Activated CD8-positive, alpha-beta memory T cell treated with anti-CD3 and anti-CD28 coated beads for 4 hours (primary cell): Measurements from ENCODE around the gene GTF2IRD2.
A peak's percentile ranks its signal among the peaks of the same experiment; 100 is the strongest.
"Not testable (repeated sequence)": the region's sequence is repeated elsewhere in the genome, so short reads cannot be mapped to it uniquely, and the experiment has no call there.

Experiments used
- DNase-seq, 2 donors: peaks; one replicate each; pipeline ENCODE4 v3.0.0-alpha.2; 2020; ENCODE audit warnings: low read depth in 2 of 2

The GTF2IRD2 gene

DNA sequence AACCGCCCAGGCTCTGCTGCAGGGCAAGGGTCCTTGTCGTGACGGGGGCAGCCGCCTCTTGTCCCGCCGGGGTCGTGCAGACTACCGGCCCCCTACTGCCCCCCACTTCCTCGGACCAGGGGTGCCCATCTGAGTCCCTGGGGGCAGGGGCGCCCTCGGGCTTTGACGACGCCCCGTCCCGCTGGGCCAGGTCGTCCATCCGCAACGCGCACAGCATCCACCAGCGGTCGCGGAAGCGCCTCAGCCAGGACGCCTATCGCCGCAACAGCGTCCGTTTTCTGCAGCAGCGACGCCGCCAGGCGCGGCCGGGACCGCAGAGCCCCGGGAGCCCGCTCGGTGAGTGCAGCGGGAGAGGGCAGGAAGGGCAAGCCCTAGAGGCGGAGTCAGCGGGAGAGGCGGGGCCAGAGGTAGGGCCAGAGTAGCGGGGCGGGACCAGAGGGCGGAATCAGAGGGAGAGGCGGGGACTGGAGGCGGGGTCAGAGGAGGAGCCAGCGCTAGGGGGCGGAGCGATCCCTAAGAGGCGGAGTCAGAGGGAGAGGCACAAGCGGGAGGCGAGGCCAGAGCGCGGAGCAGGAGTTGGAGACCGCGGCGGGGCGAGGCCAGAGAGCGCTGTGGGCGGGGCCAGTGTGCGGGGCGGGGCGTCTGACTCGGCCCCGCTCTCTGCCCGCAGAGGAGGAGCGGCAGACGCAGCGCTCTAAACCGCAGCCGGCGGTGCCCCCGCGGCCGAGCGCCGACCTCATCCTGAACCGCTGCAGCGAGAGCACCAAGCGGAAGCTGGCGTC is 62.8 kb downstream of the GTF2IRD2 start:
- peak; percentile 88 to 90 for DNase-seq

DNA sequence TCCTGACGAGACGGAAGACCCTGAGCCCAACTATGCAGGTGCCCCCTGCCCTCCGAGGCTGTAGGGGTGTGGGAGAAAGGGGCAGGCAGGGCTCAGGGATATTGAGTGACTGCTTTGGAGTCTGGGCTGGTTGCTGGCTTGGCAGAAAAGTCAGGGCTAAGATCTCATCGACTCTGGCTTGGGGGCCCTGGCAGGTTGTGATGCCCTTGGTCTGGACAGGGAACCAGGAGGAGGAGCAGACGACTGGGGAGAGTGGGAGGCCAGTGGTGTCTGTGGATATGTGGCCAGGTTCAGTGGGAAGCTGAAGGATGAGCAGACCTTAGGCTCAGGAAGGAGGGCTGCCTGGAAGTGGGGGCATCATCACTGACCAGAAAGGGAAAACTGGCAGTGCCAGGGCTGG is 67.8 kb downstream of the GTF2IRD2 start:
- DNase-seq = not testable (repeated sequence)

GRCh38 chr7:74781746-74782145 is 69.7 kb downstream of the GTF2IRD2 start:
- DNase-seq = not testable (repeated sequence)

GRCh38 chr7:74779053-74779452 is 72.4 kb downstream of the GTF2IRD2 start:
- DNase-seq = not testable (repeated sequence)

GRCh38 chr7:74775111-74775510 is 76.3 kb downstream of the GTF2IRD2 start:
- DNase-seq = not testable (repeated sequence)

- DNase-seq = not testable (repeated sequence)
Measured at GRCh38 chr7:74773760-74774750, 77.3 kb downstream of the GTF2IRD2 start, which contains the start of gene NCF1. Gene NCF1, plus strand, starts transcription at chr7:74774011. Its CDS starts 21 bp downstream, at chr7:74774032.

DNA sequence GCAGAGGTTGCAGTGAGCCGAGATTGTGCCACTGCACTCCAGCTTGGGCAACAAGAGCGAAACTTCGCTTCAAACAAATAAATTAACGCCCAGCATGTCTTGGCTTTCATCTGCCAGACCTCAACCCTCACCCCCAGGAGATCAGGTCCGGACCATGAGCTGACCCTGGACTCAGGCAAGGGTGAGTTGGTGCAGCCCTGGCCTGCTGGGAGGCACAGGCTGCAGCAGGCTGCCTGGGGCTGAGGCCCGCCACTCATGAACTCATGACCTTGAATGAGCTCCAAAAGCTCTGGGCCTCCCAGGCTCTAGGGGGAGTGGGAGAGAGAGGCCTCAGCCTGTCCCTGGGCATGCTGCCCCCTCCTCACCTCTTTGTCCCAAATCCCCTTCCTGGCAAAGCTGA is 79.3 kb downstream of the GTF2IRD2 start:
- DNase-seq = not testable (repeated sequence)

- not testable (repeated sequence) for DNase-seq
Measured at GRCh38 chr7:74770062-74770461, 81.3 kb downstream of the GTF2IRD2 start.

DNA sequence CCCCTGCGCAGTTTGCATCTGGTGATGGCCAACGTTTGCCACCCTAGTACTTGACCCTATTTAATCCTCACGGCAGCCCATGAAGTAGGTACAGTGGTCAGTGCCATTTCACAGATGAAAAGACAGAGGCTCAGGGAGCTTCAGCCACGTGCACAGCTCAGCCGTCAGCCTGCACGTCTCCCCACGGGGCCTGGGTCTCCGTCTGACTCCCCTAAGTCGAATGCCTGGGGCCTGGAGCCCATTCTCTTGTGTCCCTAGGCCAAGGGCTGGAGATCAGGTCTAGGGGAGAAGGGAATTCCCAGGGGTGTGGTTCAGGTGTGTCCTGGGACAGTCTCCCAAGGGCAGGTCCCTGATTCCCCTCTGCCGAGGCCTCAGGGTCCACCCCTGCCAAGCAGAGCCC is 84.4 kb downstream of the GTF2IRD2 start:
- DNase-seq = not testable (repeated sequence)

- not testable (repeated sequence) for DNase-seq
Measured at GRCh38 chr7:74766509-74766908, 84.9 kb downstream of the GTF2IRD2 start.

GRCh38 chr7:74765205-74765918 is 86.0 kb downstream of the GTF2IRD2 start:
- not testable (repeated sequence) for DNase-seq

GRCh38 chr7:74758982-74759381 is 92.4 kb downstream of the GTF2IRD2 start:
- DNase-seq = not testable (repeated sequence)

GRCh38 chr7:74758268-74758667 is 93.1 kb downstream of the GTF2IRD2 start:
- DNase-seq = not testable (repeated sequence)

DNA sequence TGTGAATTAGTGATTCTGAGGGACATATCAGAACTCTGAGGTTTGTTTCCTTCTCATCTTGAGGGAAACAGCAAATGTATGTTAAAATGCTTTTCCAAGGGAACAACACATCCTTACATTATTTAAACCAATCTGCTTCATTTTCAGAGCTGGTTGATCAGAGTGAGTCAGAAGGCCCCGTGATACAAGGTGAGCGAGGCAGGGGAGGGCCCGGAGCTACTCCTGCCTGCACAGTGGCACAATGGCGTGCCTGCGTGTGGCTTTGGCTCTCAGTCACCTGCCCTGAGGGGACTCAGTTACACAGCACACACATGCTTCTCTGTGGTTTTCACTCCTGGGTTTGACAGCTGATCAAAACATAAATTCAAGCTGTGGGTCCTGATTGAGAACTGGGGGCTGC is 94.7 kb downstream of the GTF2IRD2 start:
- DNase-seq = not testable (repeated sequence)

GRCh38 chr7:74753921-74754482 is 97.4 kb downstream of the GTF2IRD2 start:
- DNase-seq = not testable (repeated sequence)
